Peyer's patch (tissue), 4 donors: ENCODE results near the gene VGLL2.

Experiments used
- POLR2A ChIP-seq, 2 donors: fragments of 450-650 bp; IDR thresholded peaks; one replicate each; pipeline ENCODE4 v1.5.1; 2017; ENCODE audit warnings: antibody characterized with exemption in 2 of 2, mild to moderate bottlenecking in 2 of 2, moderate library complexity in 2 of 2
- TF ChIP-seq, protein P1 (sequence below), 6 experiments: fragments of 450-650 bp in 4 of 6; fragments of 200-600 bp in 2 of 6; sonication (generic) in 1 of 6; IDR thresholded peaks; one replicate each; pipeline ENCODE4 v1.5.1; 2017 to 2019; ENCODE audit warnings: antibody characterized with exemption in 6 of 6, mild to moderate bottlenecking in 3 of 6, moderate library complexity in 1 of 6

DNA sequence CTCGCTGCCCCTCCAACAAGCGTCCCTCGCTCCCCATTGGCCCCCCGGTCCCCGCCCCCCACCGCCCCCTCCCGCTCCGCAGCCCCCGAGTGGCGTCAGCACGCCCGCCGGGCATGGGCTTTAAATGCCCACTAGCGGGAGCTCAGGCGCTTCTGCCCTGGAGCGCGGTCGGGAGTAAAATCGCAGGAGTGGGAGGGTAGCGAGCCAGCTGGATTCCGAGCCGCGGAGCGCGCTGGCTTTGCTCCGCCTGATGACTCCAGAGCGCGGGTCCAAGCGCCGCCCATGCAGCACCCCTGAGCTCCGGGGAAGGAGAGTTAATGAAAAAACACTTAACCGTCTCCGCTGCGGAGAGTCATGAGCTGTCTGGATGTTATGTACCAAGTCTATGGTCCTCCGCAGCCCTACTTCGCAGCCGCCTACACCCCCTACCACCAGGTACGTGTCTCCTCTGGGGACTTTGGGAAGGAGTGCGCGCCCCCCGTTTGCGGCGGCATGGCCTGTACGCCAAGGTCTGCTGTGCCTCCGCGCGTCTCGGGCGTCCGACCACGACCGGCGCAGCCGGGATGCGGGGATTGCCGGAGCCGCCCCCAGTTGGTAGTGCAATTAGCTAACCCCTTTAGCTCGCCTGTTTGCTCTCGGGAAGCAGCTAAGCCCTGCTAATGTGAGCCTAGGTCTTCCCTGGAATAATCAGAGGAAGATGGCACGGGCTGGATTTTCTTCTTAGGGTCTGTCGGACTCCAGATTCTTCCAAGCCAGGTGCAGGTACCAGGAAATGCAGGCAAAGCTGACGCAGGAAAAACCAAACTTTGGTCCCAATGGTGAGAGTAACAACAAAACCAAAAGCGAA lies at the start of gene VGLL2:
- TF ChIP-seq, protein P1, sequence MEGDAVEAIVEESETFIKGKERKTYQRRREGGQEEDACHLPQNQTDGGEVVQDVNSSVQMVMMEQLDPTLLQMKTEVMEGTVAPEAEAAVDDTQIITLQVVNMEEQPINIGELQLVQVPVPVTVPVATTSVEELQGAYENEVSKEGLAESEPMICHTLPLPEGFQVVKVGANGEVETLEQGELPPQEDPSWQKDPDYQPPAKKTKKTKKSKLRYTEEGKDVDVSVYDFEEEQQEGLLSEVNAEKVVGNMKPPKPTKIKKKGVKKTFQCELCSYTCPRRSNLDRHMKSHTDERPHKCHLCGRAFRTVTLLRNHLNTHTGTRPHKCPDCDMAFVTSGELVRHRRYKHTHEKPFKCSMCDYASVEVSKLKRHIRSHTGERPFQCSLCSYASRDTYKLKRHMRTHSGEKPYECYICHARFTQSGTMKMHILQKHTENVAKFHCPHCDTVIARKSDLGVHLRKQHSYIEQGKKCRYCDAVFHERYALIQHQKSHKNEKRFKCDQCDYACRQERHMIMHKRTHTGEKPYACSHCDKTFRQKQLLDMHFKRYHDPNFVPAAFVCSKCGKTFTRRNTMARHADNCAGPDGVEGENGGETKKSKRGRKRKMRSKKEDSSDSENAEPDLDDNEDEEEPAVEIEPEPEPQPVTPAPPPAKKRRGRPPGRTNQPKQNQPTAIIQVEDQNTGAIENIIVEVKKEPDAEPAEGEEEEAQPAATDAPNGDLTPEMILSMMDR (IDR thresholded peaks at IDR 0.05): no peak
- no peak for TF ChIP-seq POLR2A (IDR thresholded peaks at IDR 0.05)
